Amniotic stem cell (primary cell): ENCODE data around the gene NSD1.
"Not testable (repeated sequence)": the region's sequence is repeated elsewhere in the genome, so short reads cannot be mapped to it uniquely, and the experiment has no call there.

Source experiments
- DNase-seq: peaks from one replicate; lab custom pipeline; 2025; lab: John Stamatoyannopoulos, UW

The NSD1 gene

GRCh38 chr5:177130211-177131018 is 3.2 kb upstream of the NSD1 start:
- DNase-seq, result no peak

GRCh38 chr5:177131019-177131320 is 2.6 kb upstream of the NSD1 start:
- no peak for DNase-seq

- DNase-seq, result no peak
Measured at GRCh38 chr5:177131352-177132135, 2.0 kb upstream of the NSD1 start.

GRCh38 chr5:177132136-177133095 is 1.2 kb upstream of the NSD1 start:
- no peak for DNase-seq

DNA sequence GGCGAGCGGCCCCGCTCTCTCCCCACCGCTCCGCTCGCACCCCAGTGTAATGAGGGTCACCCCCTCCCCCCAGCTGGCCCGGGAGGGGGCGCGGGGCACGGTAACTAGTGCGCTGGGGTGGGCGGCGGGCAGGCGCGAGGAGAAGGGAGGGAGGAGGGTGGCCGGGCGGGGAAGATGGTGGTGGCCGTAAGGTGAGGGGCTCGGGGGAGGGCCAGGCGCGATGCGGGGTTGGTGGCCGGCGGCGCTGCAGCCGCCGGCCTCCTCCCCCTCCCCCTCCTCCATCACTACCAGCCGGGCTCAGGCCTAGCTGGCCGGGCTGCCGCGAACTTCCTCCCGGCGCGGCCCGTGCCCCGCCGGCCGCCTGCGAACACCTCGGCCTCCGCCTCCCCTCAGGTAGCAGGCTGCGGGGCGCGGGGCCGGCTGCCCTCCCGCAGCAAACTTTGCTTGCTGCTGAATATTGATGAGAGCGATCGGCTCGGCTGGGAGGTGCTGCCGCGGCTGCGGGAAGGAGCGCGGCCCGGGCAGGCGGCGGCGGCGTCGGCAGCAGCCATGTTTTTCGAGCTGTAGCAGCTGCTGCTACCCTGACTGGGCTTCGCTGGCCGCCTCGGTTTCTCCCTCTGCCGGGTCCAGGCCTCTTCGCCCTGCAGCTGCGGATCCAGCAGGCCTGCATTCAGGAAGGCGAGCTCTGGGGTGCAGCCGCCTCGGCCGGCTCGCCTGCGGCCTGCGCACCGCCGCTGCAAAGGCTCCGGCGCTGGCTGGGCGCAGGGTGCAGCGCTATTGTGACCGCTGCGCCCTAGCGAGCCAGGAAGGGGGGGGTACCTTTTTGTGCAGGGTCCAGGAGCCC is 502 bp downstream of the NSD1 start:
- no peak for DNase-seq

DNA sequence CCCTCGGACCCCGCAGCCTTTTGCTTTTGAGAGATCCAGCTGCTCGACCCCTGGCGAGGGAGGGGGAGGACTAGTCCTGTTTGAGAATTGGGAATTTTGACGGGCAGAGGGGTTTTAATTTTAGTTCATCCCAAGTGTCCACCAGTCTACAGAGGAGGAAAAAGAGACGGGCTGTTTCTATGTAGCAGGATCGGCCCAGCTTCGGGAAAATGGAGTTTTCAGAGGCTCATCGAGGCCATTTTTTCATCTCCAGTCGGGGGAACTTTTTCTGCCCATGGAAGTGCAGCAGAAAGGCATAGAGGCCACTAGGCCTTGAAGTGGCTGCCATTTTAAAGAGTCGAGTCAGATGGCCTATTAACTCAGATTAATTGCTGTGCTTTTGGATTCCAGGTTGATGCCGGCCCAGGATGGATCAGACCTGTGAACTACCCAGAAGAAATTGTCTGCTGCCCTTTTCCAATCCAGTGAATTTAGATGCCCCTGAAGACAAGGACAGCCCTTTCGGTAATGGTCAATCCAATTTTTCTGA is 1.2 kb downstream of the NSD1 start:
- no peak for DNase-seq

- no peak for DNase-seq
Measured at GRCh38 chr5:177140312-177140711, 6.7 kb downstream of the NSD1 start.

GRCh38 chr5:177141496-177141895 is 7.9 kb downstream of the NSD1 start:
- no peak for DNase-seq

GRCh38 chr5:177142098-177142611 is 8.6 kb downstream of the NSD1 start:
- DNase-seq, result no peak

GRCh38 chr5:177142778-177143177 is 9.2 kb downstream of the NSD1 start:
- no peak for DNase-seq

GRCh38 chr5:177146891-177147638 is 13.5 kb downstream of the NSD1 start:
- DNase-seq, result no peak

DNA sequence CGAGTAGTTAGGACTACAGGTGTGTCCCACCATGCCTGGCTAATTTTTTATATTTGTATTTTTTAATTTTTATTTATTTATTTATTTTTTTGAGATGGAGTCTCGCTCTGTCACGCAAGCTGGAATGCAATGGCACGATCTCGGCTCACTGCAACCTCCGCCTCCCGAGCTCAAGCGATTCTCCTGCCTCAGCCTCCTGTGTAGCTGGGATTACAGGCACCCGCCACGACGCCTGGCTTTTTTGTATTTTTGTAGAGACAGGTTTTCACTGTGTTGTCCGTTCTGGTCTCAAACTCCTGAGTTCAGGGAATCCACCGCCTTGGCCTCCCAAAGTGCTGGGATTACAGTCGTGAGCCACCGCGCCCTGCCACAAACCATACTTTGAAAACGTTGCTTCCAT is 16.5 kb downstream of the NSD1 start:
- DNase-seq, result not testable (repeated sequence)

DNA sequence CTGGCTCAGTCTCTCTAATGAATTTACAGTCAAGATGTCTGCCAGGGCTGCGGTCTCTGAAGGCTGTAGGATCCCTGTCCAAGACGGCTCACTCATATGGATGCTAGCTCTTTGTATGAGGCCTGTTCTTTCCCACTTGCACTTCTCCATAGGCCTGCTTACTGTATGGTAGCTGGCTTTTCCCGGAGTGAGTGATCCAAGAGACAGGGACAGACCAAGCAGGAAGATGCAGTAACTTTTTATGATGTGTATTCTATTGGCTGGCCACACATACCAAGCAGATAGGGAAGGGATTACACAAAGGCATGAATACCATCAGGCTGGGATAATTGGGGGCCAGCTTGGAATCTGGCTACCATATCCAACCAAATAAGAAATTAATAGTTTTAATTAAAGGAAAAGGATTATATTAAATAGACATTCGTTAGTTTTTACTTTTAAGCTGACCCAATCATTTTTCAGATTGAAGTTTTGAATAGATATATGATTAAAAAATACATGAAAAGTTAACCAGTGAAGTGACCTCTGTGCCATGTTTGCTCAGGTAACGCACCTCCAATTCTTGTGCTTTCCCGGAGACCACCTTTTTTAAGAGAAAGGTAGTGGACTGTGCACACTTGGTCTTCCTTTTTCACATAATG is 20.6 kb downstream of the NSD1 start:
- no peak for DNase-seq

DNA sequence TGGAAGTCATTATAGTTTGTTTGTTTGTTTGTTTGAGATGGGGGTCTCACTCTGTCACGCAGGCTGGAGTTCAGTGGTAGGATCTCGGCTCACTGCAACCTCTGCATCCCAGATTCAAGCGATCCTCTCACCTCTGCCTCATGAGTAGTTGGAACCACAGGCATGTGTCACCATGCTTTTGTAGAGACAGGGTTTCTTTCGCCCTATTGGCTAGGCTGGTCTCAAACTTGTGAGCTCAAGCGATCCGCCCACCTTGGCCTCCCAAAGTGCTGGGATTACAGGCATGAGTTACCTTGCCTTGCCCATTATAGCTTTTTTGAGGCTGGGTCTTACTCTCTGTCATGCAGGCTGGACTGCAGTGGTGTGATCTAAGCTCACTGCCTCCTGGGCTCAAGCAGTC is 28.8 kb downstream of the NSD1 start:
- no peak for DNase-seq

DNA sequence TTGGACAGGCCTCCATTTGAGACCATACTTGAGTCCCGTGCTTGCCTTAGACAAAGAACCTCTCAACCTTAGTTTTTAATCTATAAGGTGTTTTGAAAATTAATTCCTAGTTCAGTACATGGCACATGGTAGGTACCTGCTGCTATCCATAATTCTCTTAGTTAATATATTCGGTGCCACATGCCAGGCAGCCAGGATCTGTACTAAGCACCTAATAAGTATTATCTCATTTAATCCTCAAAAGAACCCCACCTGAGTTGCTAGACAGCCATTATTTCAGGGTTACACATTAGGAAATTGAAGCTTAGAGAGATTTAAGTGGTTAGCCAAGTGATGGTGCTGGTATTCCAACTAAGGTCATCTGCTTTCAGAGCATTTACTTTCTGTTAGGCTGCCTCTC is 29.9 kb downstream of the NSD1 start:
- no peak for DNase-seq

DNA sequence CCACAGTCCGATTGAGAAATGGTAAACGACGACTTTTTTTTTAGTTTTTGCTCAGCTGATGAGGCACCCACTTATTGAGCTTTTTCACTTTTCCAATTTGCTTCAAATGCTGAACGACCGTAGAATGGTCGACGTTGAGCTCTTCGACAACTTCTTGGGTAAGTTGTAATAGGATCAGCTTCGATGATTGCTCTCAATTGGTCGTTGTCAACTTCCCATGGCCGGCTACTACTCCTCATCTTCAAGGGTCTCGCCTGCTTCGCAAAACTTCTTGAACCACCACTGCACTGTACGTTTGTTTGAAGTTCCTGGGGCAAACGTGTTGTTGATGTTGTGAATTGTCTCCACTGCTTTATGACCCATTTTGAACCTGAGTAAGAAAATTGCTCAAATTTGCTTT is 35.7 kb downstream of the NSD1 start:
- no peak for DNase-seq

DNA sequence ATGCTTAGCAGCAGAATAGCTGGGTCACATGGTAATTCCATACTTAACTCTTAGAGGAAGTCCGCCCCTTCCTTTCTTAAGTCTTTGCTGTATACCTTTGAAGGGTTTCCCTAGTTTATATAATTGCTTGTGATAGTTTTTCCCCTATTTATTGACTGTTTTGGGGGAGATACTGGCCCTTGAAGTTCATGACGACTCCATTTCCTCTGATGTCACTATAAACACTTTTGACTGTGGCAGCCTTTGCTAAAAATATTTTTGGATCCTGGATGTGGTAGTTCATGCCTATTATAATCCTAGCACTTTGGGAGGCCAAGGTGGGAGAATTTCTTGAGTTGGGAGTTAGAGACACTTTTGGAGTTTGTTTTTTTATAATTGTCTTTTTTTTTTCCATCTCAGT is 38.4 kb downstream of the NSD1 start:
- DNase-seq, result no peak

DNA sequence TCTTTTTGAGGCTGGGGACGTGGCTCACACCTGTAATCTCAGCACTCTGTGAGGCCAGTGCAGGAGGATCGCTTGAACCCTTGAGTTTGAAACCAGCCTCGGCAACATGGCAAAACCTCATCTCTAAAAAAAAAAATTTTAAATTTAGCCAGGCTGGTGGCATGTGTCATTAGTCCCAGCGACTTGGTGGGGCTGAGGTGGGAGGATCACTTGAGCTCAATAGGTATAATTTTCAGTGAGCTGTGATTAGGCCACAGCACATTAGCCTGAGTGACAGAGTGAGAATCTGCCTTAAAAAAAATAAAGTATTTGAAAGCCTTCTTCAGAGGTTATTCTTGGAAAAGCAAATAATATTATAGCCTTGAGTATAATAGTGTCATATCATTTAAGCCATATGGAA is 41.8 kb downstream of the NSD1 start:
- DNase-seq, result no peak

DNA sequence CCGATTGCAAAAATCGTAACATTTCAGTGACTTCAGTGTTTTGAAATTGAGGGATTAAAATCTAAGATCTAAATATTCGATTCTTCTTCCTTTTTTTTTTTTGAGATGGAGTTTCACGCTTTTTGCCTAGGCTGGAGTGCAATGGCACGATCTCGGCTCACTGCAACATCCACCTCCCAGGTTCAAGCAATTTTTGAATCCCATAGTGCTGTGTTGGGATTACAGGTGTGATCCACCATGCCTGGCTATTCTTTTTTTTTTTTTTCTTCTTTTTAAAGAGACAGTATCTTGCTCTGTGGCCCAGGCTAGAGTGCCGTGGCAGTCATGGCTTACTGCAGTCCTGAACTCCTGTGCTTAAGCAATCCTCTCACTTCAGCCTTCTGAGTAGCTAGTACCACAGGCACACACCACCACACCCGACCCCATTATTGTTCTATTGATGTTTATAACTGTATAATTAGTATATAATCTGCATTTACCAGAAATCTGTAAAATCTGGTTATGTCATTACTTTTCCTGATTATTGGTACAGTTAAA is 42.7 kb downstream of the NSD1 start:
- DNase-seq, result no peak
